Activated naive CD8-positive, alpha-beta T cell treated with anti-CD3 and anti-CD28 coated beads, Interleukin-2, amount 10 ng/mL, durations not matched to agents 7 days and 5 days (primary cell): ENCODE data around the gene NDST1. TPM values are rescaled to one million over a fixed set of nuclear protein-coding genes. Genes with fewer than 3 reads are reported as not detected.

Source experiments
- ATAC-seq: fragments of 150-1000 bp; cut with Tn5 transposase; one replicate; pipeline ENCODE4 v1.10.0; 2021; ENCODE audit warnings: low read depth, moderate library complexity
- POLR2A ChIA-PET: fragments of 350-600 bp; sonication (Branson Sonifier 250); formaldehyde crosslinking; loops from one replicate; lab custom pipeline; 2021; ENCODE audit warnings: antibody characterized with exemption; lab: Charles Lee
- DNase-seq: peaks from one replicate; pipeline ENCODE4 v3.0.0; 2021
- H3K27ac Mint-ChIP-seq: one replicate; pipeline ENCODE4 v1.8.0; 2022; ENCODE audit warnings: mild to moderate bottlenecking, mixed read lengths
- H3K27me3 Mint-ChIP-seq: one replicate; pipeline ENCODE4 v1.8.0; 2022; ENCODE audit warnings: mild to moderate bottlenecking, moderate library complexity, mixed read lengths
- H3K36me3 Mint-ChIP-seq: one replicate; pipeline ENCODE4 v1.8.0; 2021; ENCODE audit warnings: mild to moderate bottlenecking, mixed read lengths
- H3K4me1 Mint-ChIP-seq: one replicate; pipeline ENCODE4 v1.8.0; 2021; ENCODE audit warnings: mixed read lengths
- H3K4me3 Mint-ChIP-seq: one replicate; pipeline ENCODE4 v1.8.0; 2022; ENCODE audit warnings: mild to moderate bottlenecking, moderate library complexity, mixed read lengths
- H3K9me3 Mint-ChIP-seq: one replicate; pipeline ENCODE4 v1.8.0; 2021; ENCODE audit warnings: mixed read lengths
- total RNA-seq, 2 experiments: library from RNA; stranded (reverse); gene quantifications; one replicate each; pipeline ENCODE4 v1.2.3, GENCODE V29; 2021

NDST1 gene
- total RNA-seq, 2 experiments from 2014 or later: 1.0 to 1.9 TPM

DNA sequence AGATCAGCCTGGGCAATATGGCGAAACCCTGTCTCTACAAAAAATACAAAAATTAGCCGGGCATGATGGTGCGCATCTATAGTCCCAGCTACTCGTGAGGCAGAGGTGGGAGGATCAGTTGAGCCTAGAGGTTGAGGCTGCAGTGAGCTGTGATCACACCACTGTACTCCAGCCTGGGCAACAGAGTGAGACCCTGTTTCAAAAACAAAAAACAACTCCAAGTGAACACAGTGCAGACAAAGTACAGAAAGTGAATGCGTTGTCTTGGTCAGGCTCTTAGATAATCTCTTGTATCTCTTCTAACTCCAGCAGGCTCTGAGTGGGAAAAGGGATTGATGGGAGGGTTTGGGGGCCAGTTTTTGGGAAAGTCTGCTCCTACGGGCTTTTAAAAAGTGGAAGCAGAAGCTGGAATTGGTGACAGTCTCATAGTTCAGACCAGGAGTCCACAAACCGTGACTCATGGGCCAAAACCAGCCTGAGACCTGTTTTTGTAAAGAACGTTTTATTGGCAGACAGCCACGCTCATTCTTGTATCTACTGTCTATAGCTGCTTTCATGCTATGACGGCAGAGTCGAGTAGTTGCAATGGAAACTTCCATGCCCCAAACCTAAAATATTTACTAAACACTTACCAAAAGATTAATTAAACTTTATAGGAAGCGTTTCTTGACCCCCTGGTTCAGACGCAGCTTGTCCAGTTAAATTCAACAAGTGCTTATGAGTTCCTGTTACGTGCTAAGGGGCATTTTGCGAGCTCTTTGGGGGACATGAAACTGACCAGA is 32.9 kb downstream of the NDST1 start:
- H3K4me1 Mint-ChIP-seq: no peaks in the 10 kb centered on the region
- H3K9me3 Mint-ChIP-seq: no peaks in the 10 kb centered on the region
- ATAC-seq: no peak

DNA sequence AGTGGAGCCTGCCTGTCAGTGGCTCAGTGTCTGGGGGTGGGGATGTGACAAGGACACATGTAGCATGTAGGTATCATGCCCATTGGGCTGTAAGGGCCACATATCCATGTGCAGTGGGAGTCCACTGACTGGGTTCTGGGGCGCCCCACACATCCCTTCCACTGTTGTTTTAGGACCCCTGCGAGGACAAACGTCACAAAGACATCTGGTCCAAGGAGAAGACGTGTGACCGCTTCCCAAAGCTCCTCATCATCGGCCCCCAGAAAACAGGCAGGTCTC is 33.4 kb downstream of the NDST1 start:
- Mint-ChIP-seq H3K4me1 (no peaks in the 10 kb centered on the region), H3K4me3 (no peak overlapping the region), H3K27ac (no peak overlapping the region), H3K9me3 (no peaks in the 10 kb centered on the region), H3K27me3 (no peaks in the 10 kb centered on the region), H3K36me3 (no peaks in the 10 kb centered on the region)
- DNase-seq: no peak
- no peak for ATAC-seq
- POLR2A ChIA-PET: no interaction called here

More for the DNA sequence above, 32.9 kb downstream of the NDST1 start:
- no peaks in the 10 kb centered on the region for H3K36me3 Mint-ChIP-seq
- no peak overlapping the region for H3K4me3 Mint-ChIP-seq
- no peak for DNase-seq
- H3K27ac Mint-ChIP-seq: no peak overlapping the region
- no peaks in the 10 kb centered on the region for H3K27me3 Mint-ChIP-seq
- POLR2A ChIA-PET: no interaction called here

DNA sequence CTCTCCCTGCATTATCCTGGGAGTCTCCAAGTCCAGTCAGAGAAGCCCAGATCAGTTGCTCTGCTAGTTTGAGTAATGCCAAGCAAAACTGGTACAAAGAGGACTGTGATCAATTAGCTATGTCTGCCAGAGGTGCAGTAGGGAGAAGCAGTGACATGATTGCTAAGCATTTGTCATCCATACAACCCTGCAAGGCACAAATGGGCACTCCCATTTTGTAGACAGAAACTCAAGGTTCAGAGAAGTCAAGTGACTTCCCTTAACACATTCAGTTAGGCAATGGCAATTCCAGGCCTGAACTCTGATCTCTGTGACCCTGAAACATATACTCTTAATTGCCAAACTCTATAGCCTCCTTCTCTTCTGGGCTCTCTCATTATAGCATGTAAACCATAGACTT is 34.0 kb downstream of the NDST1 start:
- Mint-ChIP-seq H3K27ac (no peak overlapping the region), H3K4me3 (no peak overlapping the region), H3K27me3 (no peaks in the 10 kb centered on the region), H3K4me1 (no peaks in the 10 kb centered on the region), H3K9me3 (no peaks in the 10 kb centered on the region), H3K36me3 (no peaks in the 10 kb centered on the region)
- POLR2A ChIA-PET: no interaction called here
- no peak for ATAC-seq
- DNase-seq: no peak

DNA sequence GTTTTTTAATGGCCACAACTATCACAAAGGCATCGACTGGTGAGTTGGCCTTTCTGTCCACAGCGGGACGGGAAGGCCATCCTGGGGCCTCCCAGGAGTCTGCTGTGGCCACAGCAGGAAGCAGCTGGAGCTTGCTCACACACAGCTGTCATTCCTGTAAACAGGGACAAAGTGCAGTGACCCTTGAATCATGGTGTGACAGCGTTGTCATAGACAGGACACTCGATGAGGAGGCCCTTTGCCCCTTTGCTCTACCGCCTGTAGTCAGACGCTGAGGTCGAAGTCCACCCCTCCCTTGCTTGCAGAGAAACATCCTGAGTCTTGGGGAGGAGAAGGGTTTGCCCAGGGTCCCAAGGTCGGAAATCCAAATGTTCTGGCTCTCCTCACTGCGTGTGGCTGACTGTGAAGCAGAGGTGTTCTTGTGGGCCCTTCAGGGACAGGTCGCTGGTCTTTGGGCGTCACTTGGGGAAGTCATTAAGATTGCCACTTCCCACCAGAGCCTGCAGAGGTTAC is 35.1 kb downstream of the NDST1 start:
- no peak for ATAC-seq
- no peak overlapping the region for H3K27ac Mint-ChIP-seq
- no peak for DNase-seq
- no peak overlapping the region for H3K4me3 Mint-ChIP-seq
- H3K9me3 Mint-ChIP-seq: no peaks in the 10 kb centered on the region
- no peaks in the 10 kb centered on the region for H3K4me1 Mint-ChIP-seq
- no peaks in the 10 kb centered on the region for H3K36me3 Mint-ChIP-seq
- POLR2A ChIA-PET: no interaction called here
- H3K27me3 Mint-ChIP-seq: no peaks in the 10 kb centered on the region

DNA sequence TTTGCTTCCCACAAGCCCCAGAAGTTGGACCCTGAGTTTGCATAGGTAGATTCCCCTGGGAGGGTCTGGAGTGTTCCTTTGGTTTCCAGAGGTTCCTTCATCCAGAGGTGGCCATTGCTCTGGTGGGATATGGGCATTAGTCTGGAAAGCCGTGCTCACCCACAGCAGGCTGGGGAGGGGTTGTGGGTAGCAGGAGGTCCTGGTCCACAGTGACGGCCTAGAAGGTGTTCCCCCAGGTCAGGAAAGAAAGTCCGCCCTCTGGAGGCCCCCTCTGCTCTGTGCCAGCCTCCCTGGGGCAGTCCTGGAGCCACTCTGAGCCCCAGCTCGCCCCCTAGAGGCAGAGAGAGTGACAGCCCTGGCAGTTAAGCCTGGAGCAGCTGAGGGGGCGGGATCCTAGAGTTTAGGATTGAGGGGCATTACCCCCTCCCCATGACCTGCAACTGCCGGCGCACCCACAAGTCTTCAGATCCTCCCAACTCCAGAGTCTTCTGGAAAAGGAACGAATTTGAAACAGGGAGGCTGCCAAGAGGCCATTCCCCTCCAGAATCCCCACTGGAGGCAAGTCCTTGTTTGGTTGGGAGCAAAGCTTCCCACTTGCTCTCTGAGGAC is 36.8 kb downstream of the NDST1 start:
- POLR2A ChIA-PET: no interaction called here
- ATAC-seq: peak; percentile 93
- Mint-ChIP-seq H3K27ac (no peak overlapping the region), H3K9me3 (no peaks in the 10 kb centered on the region), H3K4me1 (no peaks in the 10 kb centered on the region), H3K4me3 (no peak overlapping the region), H3K36me3 (no peaks in the 10 kb centered on the region), H3K27me3 (no peaks in the 10 kb centered on the region)
- DNase-seq: peak; percentile 73

DNA sequence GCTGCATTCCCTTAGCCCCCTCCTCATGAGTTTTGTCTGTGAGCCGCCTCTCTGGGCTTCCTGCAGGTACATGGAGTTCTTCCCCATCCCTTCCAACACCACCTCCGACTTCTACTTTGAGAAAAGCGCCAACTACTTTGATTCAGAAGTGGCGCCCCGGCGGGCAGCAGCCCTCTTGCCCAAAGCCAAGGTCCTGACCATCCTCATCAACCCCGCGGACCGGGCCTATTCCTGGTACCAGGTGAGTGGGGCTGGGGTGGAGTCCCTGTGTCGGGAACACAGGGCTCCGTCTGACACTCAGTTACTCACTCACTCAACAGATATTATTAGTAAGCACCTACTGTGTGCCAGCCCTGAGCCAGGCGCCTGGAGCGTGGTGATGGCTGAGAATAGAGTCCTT is 37.3 kb downstream of the NDST1 start:
- Mint-ChIP-seq H3K27me3 (peaks cover 1% of the 10 kb centered on the region), H3K4me3 (no peak overlapping the region), H3K27ac (no peak overlapping the region)

DNA sequence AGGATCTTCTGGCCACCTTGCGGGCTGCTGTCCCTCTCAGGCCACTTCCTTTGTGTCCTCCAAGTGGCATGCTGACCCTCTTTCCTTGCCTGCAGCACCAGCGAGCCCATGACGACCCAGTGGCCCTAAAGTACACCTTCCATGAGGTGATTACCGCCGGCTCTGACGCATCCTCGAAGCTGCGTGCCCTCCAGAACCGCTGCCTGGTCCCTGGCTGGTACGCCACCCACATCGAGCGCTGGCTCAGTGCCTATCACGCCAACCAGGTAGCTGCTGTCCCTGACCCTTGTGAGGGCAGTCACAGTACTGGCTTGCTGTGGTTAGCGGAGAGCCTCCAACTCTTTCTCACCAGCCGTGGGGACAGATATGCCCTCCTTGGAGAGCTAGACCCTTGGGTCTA is 40.2 kb downstream of the NDST1 start:
- ATAC-seq: no peak
- Mint-ChIP-seq H3K27me3 (peaks cover 2% of the 10 kb centered on the region), H3K9me3 (no peaks in the 10 kb centered on the region), H3K4me3 (no peak overlapping the region), H3K36me3 (no peaks in the 10 kb centered on the region), H3K4me1 (no peaks in the 10 kb centered on the region), H3K27ac (no peak overlapping the region)
- POLR2A ChIA-PET: no interaction called here
- DNase-seq: no peak

More for the DNA sequence above, 37.3 kb downstream of the NDST1 start:
- ATAC-seq (no peak), DNase-seq (no peak)
- no peaks in the 10 kb centered on the region for H3K36me3 Mint-ChIP-seq
- POLR2A ChIA-PET: no interaction called here
- H3K4me1 Mint-ChIP-seq: no peaks in the 10 kb centered on the region
- H3K9me3 Mint-ChIP-seq: no peaks in the 10 kb centered on the region

DNA sequence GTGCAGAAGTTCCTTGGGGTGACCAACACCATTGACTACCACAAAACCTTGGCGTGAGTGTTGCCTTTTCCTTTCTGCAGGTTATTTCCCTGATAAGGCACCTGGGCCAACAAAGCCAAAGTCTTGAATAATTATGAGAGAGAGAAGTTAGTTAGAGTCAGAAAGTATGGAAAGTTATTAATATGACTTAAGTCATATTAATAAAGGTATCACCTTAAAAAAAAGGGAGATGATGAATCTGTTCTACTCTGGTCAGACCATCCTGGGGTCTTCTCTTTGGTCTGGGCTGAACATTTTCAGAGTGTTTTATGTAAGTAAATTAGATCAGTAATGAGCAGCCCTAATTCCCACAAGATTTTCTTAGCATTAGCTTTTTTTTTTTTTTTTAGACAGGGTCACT is 41.8 kb downstream of the NDST1 start:
- H3K4me1 Mint-ChIP-seq: no peaks in the 10 kb centered on the region
- H3K4me3 Mint-ChIP-seq: no peak overlapping the region
- DNase-seq (no peak), ATAC-seq (no peak)
- POLR2A ChIA-PET: no interaction called here
- H3K27ac Mint-ChIP-seq: no peak overlapping the region
- peaks cover 2% of the 10 kb centered on the region for H3K27me3 Mint-ChIP-seq
- H3K9me3 Mint-ChIP-seq: no peaks in the 10 kb centered on the region
- H3K36me3 Mint-ChIP-seq: no peaks in the 10 kb centered on the region

DNA sequence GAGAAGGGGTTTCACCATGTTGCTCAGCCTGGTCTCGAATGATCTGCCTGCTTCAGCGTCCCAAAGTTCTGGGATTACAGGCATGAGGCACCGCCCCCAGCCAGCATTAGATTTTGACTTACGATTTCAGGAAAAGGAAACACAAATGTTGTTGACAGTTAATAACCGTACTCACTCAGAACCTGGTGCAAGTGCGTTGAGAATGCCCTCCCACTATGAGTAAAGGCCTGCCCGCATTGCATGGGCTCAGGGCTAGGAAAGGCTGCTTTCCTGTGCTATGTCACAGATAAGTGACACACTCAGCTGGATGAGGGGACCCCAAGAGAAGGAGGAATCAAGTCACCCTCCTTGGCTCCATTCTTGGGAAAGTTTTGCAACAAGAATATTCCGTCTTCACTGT is 42.4 kb downstream of the NDST1 start:
- no peaks in the 10 kb centered on the region for H3K36me3 Mint-ChIP-seq
- no peak overlapping the region for H3K4me3 Mint-ChIP-seq
- no peaks in the 10 kb centered on the region for H3K4me1 Mint-ChIP-seq
- H3K27ac Mint-ChIP-seq: no peak overlapping the region
- H3K27me3 Mint-ChIP-seq: peaks cover 2% of the 10 kb centered on the region
- POLR2A ChIA-PET: no interaction called here
- DNase-seq (no peak), ATAC-seq (no peak)
- no peaks in the 10 kb centered on the region for H3K9me3 Mint-ChIP-seq

DNA sequence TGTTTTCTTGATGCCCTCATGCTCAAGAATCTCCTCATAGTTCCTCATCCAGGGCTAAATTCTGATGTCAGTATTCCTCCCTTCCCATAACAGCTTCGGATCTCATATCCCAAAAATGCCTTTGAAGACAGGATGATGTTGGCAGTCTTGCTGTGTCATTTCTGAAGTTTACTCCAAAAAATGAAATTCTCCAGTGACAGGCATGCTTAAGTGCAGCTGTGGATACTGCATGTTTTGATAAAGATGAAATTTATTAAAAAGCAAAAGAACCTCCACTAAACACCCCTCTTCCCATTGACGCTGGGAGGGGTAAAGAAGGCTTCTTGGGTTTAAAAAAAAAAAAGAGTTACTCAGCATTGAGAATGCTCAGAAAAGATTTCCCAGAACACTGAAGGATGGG is 43.1 kb downstream of the NDST1 start:
- H3K27ac Mint-ChIP-seq: no peak overlapping the region
- H3K4me3 Mint-ChIP-seq: no peak overlapping the region
- no peaks in the 10 kb centered on the region for H3K4me1 Mint-ChIP-seq
- POLR2A ChIA-PET: no interaction called here
- no peaks in the 10 kb centered on the region for H3K9me3 Mint-ChIP-seq
- DNase-seq: no peak
- no peaks in the 10 kb centered on the region for H3K36me3 Mint-ChIP-seq
- no peak for ATAC-seq
- peaks cover 2% of the 10 kb centered on the region for H3K27me3 Mint-ChIP-seq

DNA sequence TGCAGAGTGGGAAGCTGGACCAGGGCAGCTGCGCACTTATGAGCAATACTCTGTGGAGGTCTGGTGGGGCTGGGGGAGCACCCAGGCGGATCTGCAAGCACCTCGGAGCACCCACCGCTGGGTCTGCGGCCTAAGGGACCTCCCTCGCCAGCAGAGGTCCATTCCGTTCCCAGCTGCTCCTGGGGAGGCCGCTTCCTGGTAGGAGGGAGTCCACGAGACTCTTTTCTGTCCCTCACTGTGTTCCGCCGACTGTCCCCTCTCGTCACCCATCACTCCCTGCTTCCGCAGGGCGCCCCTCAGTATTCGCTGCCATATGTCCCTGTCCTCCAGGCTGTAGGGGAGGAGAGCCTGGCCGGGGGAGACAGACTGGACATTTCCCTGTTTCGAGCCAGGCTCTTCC is 45.5 kb downstream of the NDST1 start:
- Mint-ChIP-seq H3K4me1 (no peaks in the 10 kb centered on the region), H3K4me3 (no peak overlapping the region), H3K27ac (no peak overlapping the region), H3K9me3 (no peaks in the 10 kb centered on the region), H3K27me3 (peaks cover 2% of the 10 kb centered on the region), H3K36me3 (no peaks in the 10 kb centered on the region)
- ATAC-seq: no peak
- POLR2A ChIA-PET: no interaction called here
- no peak for DNase-seq

DNA sequence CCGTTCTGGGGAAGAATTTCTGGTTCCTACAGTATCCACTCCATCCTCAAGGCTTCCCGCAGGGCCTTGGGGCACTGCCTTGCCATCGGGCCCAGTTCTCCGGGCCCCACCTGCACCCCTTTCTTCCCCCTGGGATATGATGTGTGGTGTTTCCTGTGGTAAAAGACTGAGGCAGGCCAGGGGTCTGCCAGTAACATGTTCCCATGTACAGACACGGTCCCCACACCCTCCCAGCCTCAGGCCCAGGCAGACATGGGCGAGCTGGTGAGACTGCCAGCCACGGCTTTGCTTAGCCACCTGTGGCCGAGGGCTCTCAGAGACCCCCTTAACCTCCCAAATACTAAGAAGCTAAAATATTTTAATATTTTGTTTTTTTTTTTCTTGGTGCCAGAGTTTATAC is 46.0 kb downstream of the NDST1 start:
- POLR2A ChIA-PET: no interaction called here
- no peak overlapping the region for H3K4me3 Mint-ChIP-seq

DNA sequence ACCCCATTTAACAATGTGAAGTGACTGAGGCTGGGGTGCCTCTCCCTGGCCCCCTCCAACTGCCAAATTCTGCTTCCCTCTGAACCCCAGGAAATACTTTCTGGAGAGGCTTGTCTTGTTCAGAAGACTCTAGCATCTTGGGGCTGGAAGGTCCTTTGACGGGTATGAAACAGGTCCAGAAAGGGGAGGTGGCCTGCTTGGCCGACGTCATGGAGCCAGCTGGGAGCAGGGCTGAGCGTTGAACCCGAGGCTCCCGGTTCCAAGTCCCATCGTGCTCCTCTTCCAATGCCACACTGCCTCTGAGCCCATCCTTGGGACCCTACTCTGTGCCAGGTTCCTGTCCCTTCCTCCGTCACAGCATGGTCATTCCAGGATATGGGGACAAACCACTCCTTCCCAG is 46.9 kb downstream of the NDST1 start:
- POLR2A ChIA-PET: no interaction called here
- H3K4me3 Mint-ChIP-seq: no peak overlapping the region
- ATAC-seq (no peak), DNase-seq (no peak)
- peaks cover 2% of the 10 kb centered on the region for H3K27me3 Mint-ChIP-seq
- no peak overlapping the region for H3K27ac Mint-ChIP-seq
- H3K9me3 Mint-ChIP-seq: no peaks in the 10 kb centered on the region
- no peaks in the 10 kb centered on the region for H3K36me3 Mint-ChIP-seq
- H3K4me1 Mint-ChIP-seq: no peaks in the 10 kb centered on the region

More for the DNA sequence above, 46.0 kb downstream of the NDST1 start:
- peaks cover 2% of the 10 kb centered on the region for H3K27me3 Mint-ChIP-seq
- H3K9me3 Mint-ChIP-seq: no peaks in the 10 kb centered on the region
- H3K27ac Mint-ChIP-seq: no peak overlapping the region
- H3K4me1 Mint-ChIP-seq: no peaks in the 10 kb centered on the region
- no peaks in the 10 kb centered on the region for H3K36me3 Mint-ChIP-seq
- no peak for ATAC-seq
- no peak for DNase-seq

DNA sequence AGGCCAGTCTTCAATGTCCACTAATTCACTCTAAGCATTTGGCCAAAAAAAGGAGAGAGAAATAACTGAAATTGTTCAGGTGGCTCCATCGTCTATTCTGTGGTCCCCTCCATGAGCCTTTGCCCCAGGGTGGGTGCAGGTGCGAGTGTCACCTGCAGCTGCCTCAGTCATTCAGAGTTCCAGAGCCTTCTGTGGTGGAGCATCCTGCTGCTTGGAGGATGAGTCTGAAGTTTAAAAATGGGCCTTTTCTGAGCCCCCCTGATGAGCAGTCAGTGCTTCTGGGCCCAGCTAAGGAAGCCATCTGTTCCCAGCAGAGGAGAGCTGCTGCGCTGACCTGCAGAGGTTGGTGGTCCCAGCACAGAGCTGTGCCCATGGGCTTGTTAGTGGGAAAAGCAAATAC is 48.2 kb downstream of the NDST1 start:
- POLR2A ChIA-PET: interaction anchor here (0.6 to 1.4 kb wide), 2 partner anchors 144 to 182 kb away, joined by 3 to 4 read pairs; partner anchors contain the start of gene RBM22
- H3K36me3 Mint-ChIP-seq: no peaks in the 10 kb centered on the region
- DNase-seq (no peak), ATAC-seq (no peak)
- no peaks in the 10 kb centered on the region for H3K9me3 Mint-ChIP-seq
- no peaks in the 10 kb centered on the region for H3K27me3 Mint-ChIP-seq
- H3K4me3 Mint-ChIP-seq: no peak overlapping the region
- peaks cover 2% of the 10 kb centered on the region for H3K4me1 Mint-ChIP-seq
- H3K27ac Mint-ChIP-seq: no peak overlapping the region
